WTC11 (cell line): ENCODE data around the gene NANOS1. TPM values are rescaled to one million over a fixed set of nuclear protein-coding genes. Genes with fewer than 3 reads are reported as not detected.

Experiments used
- ATAC-seq: fragments of 200-7000 bp; cut with Tn5 transposase; 2 replicates; pipeline ENCODE4 v1.10.0; 2021; ENCODE audit warnings: mild to moderate bottlenecking, moderate library complexity
- CTCF ChIA-PET: fragments of 300-600 bp; sonication (Branson Sonifier 250); formaldehyde crosslinking; loops from one replicate; lab custom pipeline; 2021; ENCODE audit warnings: antibody characterized with exemption; lab: Charles Lee
- POLR2A ChIA-PET: fragments of 350-600 bp; sonication (Branson Sonifier 250); formaldehyde crosslinking; loops from one replicate; lab custom pipeline; 2021; ENCODE audit warnings: antibody characterized with exemption; lab: Charles Lee
- DNase-seq: peaks from one replicate; pipeline ENCODE4 v3.0.0; 2021; ENCODE audit warnings: low spot score
- H3K27ac Mint-ChIP-seq: 2 replicates; pipeline ENCODE4 v1.8.0; 2021; ENCODE audit warnings: mixed read lengths
- H3K27me3 Mint-ChIP-seq: 2 replicates; pipeline ENCODE4 v1.8.0; 2021; ENCODE audit warnings: low read depth, mild to moderate bottlenecking, moderate library complexity, mixed read lengths
- H3K36me3 Mint-ChIP-seq: 2 replicates; pipeline ENCODE4 v1.8.0; 2021; ENCODE audit warnings: mixed read lengths
- H3K4me1 Mint-ChIP-seq: 2 replicates; pipeline ENCODE4 v1.8.0; 2022; ENCODE audit warnings: mixed read lengths
- H3K4me3 Mint-ChIP-seq: 2 replicates; pipeline ENCODE4 v1.8.0; 2021; ENCODE audit warnings: mild to moderate bottlenecking, moderate library complexity, mixed read lengths
- H3K9me3 Mint-ChIP-seq: 2 replicates; pipeline ENCODE4 v1.8.0; 2021; ENCODE audit warnings: mixed read lengths
- ERG ChIP-seq: fragments of 250-450 bp; sonication (Bioruptor Pico); IDR thresholded peaks from 2 replicates; pipeline ENCODE4 v1.8.0; 2021; ENCODE audit warnings: mild to moderate bottlenecking
- FOXJ3 ChIP-seq: sonication (generic); formaldehyde crosslinking; IDR thresholded peaks from 2 replicates; pipeline ENCODE4 v1.9.0; 2021; ENCODE audit warnings: missing genetic modification reagents, mild to moderate bottlenecking, borderline replicate concordance
- GABPB1 ChIP-seq: sonication (generic); formaldehyde crosslinking; IDR thresholded peaks from 2 replicates; pipeline ENCODE4 v1.8.1; 2023; ENCODE audit warnings: mild to moderate bottlenecking, missing genetic modification reagents
- JAZF1 ChIP-seq: fragments of 250-450 bp; sonication (Bioruptor Pico); IDR thresholded peaks from 2 replicates; pipeline ENCODE4 v1.9.0; 2021; ENCODE audit warnings: moderate library complexity, mild to moderate bottlenecking, inconsistent platforms
- KAT7 ChIP-seq: sonication (generic); formaldehyde crosslinking; IDR thresholded peaks from 2 replicates; pipeline ENCODE4 v1.8.1; 2023; ENCODE audit warnings: missing genetic modification reagents, mild to moderate bottlenecking, borderline replicate concordance
- OVOL2 ChIP-seq: fragments of 250-450 bp; sonication (Bioruptor Pico); IDR thresholded peaks from 2 replicates; pipeline ENCODE4 v1.9.0; 2021; ENCODE audit warnings: mild to moderate bottlenecking, borderline replicate concordance
- SMAD3 ChIP-seq: sonication (generic); formaldehyde crosslinking; IDR thresholded peaks from 2 replicates; pipeline ENCODE4 v1.8.0; 2022; ENCODE audit warnings: missing genetic modification reagents, mild to moderate bottlenecking, borderline replicate concordance
- SMAD4 ChIP-seq: sonication (generic); formaldehyde crosslinking; IDR thresholded peaks from 2 replicates; pipeline ENCODE4 v1.8.0; 2022; ENCODE audit warnings: mild to moderate bottlenecking, missing genetic modification reagents
- SOX15 ChIP-seq: fragments of 250-450 bp; sonication (Bioruptor Pico); IDR thresholded peaks from 2 replicates; pipeline ENCODE4 v1.9.0; 2021; ENCODE audit warnings: mild to moderate bottlenecking
- TCF7 ChIP-seq: sonication (generic); formaldehyde crosslinking; IDR thresholded peaks from 2 replicates; pipeline ENCODE4 v1.8.0; 2022; ENCODE audit warnings: mild to moderate bottlenecking, low read depth, missing genetic modification reagents, moderate library complexity
- ZNF317 ChIP-seq: sonication (generic); formaldehyde crosslinking; IDR thresholded peaks from 2 replicates; pipeline ENCODE4 v1.8.1; 2023; ENCODE audit warnings: low read depth, mild to moderate bottlenecking, moderate library complexity, missing genetic modification reagents, borderline replicate concordance
- ZNF416 ChIP-seq: fragments of 250-450 bp; sonication (Bioruptor Pico); IDR thresholded peaks from 2 replicates; pipeline ENCODE4 v1.9.0; 2021; ENCODE audit warnings: mild to moderate bottlenecking, inconsistent platforms
- ZNF532 ChIP-seq: fragments of 250-450 bp; sonication (Bioruptor Pico); IDR thresholded peaks from 2 replicates; pipeline ENCODE4 v1.9.0; 2021; ENCODE audit warnings: mild to moderate bottlenecking, borderline replicate concordance
- total RNA-seq: library from RNA; stranded (reverse); gene quantifications from 3 replicates; pipeline ENCODE4 v1.2.3, GENCODE V29; 2021
- TF ChIP-seq, protein P1 (sequence below): fragments of 250-450 bp; sonication (Bioruptor Pico); IDR thresholded peaks from 2 replicates; pipeline ENCODE4 v2.1.2; 2022; ENCODE audit warnings: mild to moderate bottlenecking, moderate library complexity
- TF ChIP-seq, protein P2 (sequence below): sonication (generic); formaldehyde crosslinking; IDR thresholded peaks from 2 replicates; pipeline ENCODE4 v1.8.1; 2022; ENCODE audit warnings: low read depth, missing genetic modification reagents, borderline replicate concordance
- TF ChIP-seq, protein P3 (sequence below): sonication (generic); formaldehyde crosslinking; IDR thresholded peaks from 2 replicates; pipeline ENCODE4 v1.8.1; 2023; ENCODE audit warnings: mild to moderate bottlenecking, missing genetic modification reagents

NANOS1 gene
- total RNA-seq, 1 experiment from 2014 or later: 2.9 TPM

- no peaks in the 10 kb centered on the region for H3K4me1 Mint-ChIP-seq
- H3K36me3 Mint-ChIP-seq: no peaks in the 10 kb centered on the region
- no peak overlapping the region for H3K4me3 Mint-ChIP-seq
- DNase-seq (no peak), ATAC-seq (no peak)
- ChIA-PET CTCF (no interaction called here), POLR2A (no interaction called here)
- no peak overlapping the region for H3K27ac Mint-ChIP-seq
- peaks cover 2% of the 10 kb centered on the region; the same call in 1 of the 2 replicates for H3K27me3 Mint-ChIP-seq
- 0 out of 2 replicates have a peak, but pooled peaks cover 5% of the 10 kb centered on the region for H3K9me3 Mint-ChIP-seq
- no peak for TF ChIP-seq ERG (CRISPR knock-in tag)
- no peak for TF ChIP-seq ZNF532 (CRISPR knock-in tag)
- no peak for TF ChIP-seq SOX15 (CRISPR knock-in tag)
Observed at GRCh38 chr10:118997379-118997778, 32.1 kb upstream of the NANOS1 start.

GRCh38 chr10:118998183-118998582 lies 31.3 kb upstream of the NANOS1 start:
- DNase-seq: no peak
- Mint-ChIP-seq H3K4me3 (no peak overlapping the region), H3K27ac (no peak overlapping the region), H3K9me3 (0 out of 2 replicates have a peak, but pooled peaks cover 5% of the 10 kb centered on the region), H3K4me1 (no peaks in the 10 kb centered on the region), H3K36me3 (no peaks in the 10 kb centered on the region), H3K27me3 (peaks cover 2% of the 10 kb centered on the region; the same call in 1 of the 2 replicates)
- no peak for TF ChIP-seq SMAD3 (CRISPR knock-in tag)
- ChIA-PET POLR2A (no interaction called here), CTCF (interaction anchor here (1.2 kb wide), 1 partner anchor 27 kb away, joined by 3 read pairs; no protein-coding TSS in a partner anchor)
- ATAC-seq: no peak

- TF ChIP-seq FOXJ3 (CRISPR knock-in tag): no peak
- peak; percentile 94 for TF ChIP-seq ZNF317 (CRISPR knock-in tag)
- H3K4me1 Mint-ChIP-seq: peaks cover 3% of the 10 kb centered on the region; the same call in 1 of the 2 replicates
- DNase-seq (no peak), ATAC-seq (no peak)
- POLR2A ChIA-PET: interaction anchor here (0.7 kb wide), 1 partner anchor 248 kb away, joined by 4 read pairs; no protein-coding TSS in a partner anchor
- CTCF ChIA-PET: no interaction called here
- no peaks in the 10 kb centered on the region for H3K9me3 Mint-ChIP-seq
- peaks cover 2% of the 10 kb centered on the region; the same call in 1 of the 2 replicates for H3K27me3 Mint-ChIP-seq
- no peak overlapping the region; the same call in 1 of the 2 replicates for H3K27ac Mint-ChIP-seq
- no peaks in the 10 kb centered on the region for H3K36me3 Mint-ChIP-seq
- no peak overlapping the region for H3K4me3 Mint-ChIP-seq
Observed at GRCh38 chr10:119001717-119002500, 27.6 kb upstream of the NANOS1 start.

GRCh38 chr10:119003572-119004289 lies 25.8 kb upstream of the NANOS1 start:
- CTCF ChIA-PET: no interaction called here
- no peaks in the 10 kb centered on the region for H3K36me3 Mint-ChIP-seq
- ATAC-seq (no peak), DNase-seq (no peak)
- H3K4me1 Mint-ChIP-seq: peaks cover 3% of the 10 kb centered on the region; the same call in 1 of the 2 replicates
- H3K27me3 Mint-ChIP-seq: peaks cover 2% of the 10 kb centered on the region; the same call in 1 of the 2 replicates
- H3K4me3 Mint-ChIP-seq: no peak overlapping the region
- peak overlapping the region; percentile 68 for H3K27ac Mint-ChIP-seq
- H3K9me3 Mint-ChIP-seq: peaks cover 3% of the 10 kb centered on the region
- POLR2A ChIA-PET: no interaction called here
- TF ChIP-seq ZNF416 (CRISPR knock-in tag) (no peak), KAT7 (no peak), GABPB1 (CRISPR knock-in tag) (no peak), TCF7 (CRISPR knock-in tag) (no peak), OVOL2 (CRISPR knock-in tag) (no peak), SMAD4 (no peak), JAZF1 (no peak)
- TF ChIP-seq, protein P1, sequence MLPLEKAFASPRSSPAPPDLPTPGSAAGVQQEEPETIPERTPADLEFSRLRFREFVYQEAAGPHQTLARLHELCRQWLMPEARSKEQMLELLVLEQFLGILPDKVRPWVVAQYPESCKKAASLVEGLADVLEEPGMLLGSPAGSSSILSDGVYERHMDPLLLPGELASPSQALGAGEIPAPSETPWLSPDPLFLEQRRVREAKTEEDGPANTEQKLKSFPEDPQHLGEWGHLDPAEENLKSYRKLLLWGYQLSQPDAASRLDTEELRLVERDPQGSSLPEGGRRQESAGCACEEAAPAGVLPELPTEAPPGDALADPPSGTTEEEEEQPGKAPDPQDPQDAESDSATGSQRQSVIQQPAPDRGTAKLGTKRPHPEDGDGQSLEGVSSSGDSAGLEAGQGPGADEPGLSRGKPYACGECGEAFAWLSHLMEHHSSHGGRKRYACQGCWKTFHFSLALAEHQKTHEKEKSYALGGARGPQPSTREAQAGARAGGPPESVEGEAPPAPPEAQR (CRISPR knock-in tag): no peak
- TF ChIP-seq, protein P2, sequence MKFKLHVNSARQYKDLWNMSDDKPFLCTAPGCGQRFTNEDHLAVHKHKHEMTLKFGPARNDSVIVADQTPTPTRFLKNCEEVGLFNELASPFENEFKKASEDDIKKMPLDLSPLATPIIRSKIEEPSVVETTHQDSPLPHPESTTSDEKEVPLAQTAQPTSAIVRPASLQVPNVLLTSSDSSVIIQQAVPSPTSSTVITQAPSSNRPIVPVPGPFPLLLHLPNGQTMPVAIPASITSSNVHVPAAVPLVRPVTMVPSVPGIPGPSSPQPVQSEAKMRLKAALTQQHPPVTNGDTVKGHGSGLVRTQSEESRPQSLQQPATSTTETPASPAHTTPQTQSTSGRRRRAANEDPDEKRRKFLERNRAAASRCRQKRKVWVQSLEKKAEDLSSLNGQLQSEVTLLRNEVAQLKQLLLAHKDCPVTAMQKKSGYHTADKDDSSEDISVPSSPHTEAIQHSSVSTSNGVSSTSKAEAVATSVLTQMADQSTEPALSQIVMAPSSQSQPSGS (CRISPR knock-in tag): no peak
- TF ChIP-seq, protein P3, sequence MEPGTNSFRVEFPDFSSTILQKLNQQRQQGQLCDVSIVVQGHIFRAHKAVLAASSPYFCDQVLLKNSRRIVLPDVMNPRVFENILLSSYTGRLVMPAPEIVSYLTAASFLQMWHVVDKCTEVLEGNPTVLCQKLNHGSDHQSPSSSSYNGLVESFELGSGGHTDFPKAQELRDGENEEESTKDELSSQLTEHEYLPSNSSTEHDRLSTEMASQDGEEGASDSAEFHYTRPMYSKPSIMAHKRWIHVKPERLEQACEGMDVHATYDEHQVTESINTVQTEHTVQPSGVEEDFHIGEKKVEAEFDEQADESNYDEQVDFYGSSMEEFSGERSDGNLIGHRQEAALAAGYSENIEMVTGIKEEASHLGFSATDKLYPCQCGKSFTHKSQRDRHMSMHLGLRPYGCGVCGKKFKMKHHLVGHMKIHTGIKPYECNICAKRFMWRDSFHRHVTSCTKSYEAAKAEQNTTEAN (CRISPR knock-in tag): no peak
